HepG2 (cell line): ENCODE results near the gene GALNT15. TPM values are rescaled to one million over a fixed set of nuclear protein-coding genes. Genes with fewer than 3 reads are reported as not detected.

Experiments used
- CENPT ChIP-seq: sonication (generic); formaldehyde crosslinking; IDR thresholded peaks from 2 replicates; pipeline ENCODE4 v1.8.0; 2022; ENCODE audit warnings: low read depth, mild to moderate bottlenecking, moderate library complexity, missing genetic modification reagents
- ERF ChIP-seq: IDR thresholded peaks from 2 replicates; pipeline ENCODE4 v1.6.1; 2018; ENCODE audit warnings: missing biosample characterization, missing genetic modification reagents
- GTF3A ChIP-seq: sonication (generic); formaldehyde crosslinking; conservative IDR thresholded peaks from 2 replicates; pipeline ENCODE4 v1.4.0; 2020; ENCODE audit warnings: mild to moderate bottlenecking, missing genetic modification reagents
- HMGXB4 ChIP-seq, 2 experiments: sonication (generic) in 1 of 2; formaldehyde crosslinking in 1 of 2; IDR thresholded peaks; 2 replicates each; pipeline versions ENCODE4 v1.4.0 to v1.6.1; 2018 to 2020; ENCODE audit warnings: missing genetic modification reagents in 2 of 2, borderline replicate concordance in 1 of 2, low read depth in 1 of 2, mild to moderate bottlenecking in 1 of 2, missing biosample characterization in 1 of 2
- IKZF5 ChIP-seq: IDR thresholded peaks from 2 replicates; pipeline ENCODE4 v1.6.1; 2018; ENCODE audit warnings: missing genetic modification reagents, mild to moderate bottlenecking, missing compliant biosample characterization
- KMT2B ChIP-seq: IDR thresholded peaks from 2 replicates; pipeline ENCODE4 v1.6.1; 2016; ENCODE audit warnings: missing genetic modification reagents, missing compliant biosample characterization
- MAZ ChIP-seq, 2 experiments: sonication (generic) in 1 of 2; formaldehyde crosslinking in 1 of 2; IDR thresholded peaks; 2 replicates each; pipeline versions ENCODE4 v1.5.0 to v1.6.1; 2012 to 2020; ENCODE audit warnings: low read depth in 2 of 2, mild to moderate bottlenecking in 2 of 2, borderline replicate concordance in 1 of 2, improper control_type of control experiment in 1 of 2, low read length in 1 of 2, missing genetic modification reagents in 1 of 2, moderate library complexity in 1 of 2
- MYNN ChIP-seq: sonication (generic); formaldehyde crosslinking; IDR thresholded peaks from 2 replicates; pipeline ENCODE4 v1.4.0; 2020; ENCODE audit warnings: mild to moderate bottlenecking, low read depth, missing genetic modification reagents
- NFIB ChIP-seq: sonication (generic); formaldehyde crosslinking; IDR thresholded peaks from 2 replicates; pipeline ENCODE4 v1.9.0; 2021; ENCODE audit warnings: missing genetic modification reagents, mild to moderate bottlenecking, borderline replicate concordance
- NFYB ChIP-seq: sonication (generic); formaldehyde crosslinking; IDR thresholded peaks from 2 replicates; pipeline ENCODE4 v1.4.0; 2020; ENCODE audit warnings: missing genetic modification reagents
- PBX2 ChIP-seq: IDR thresholded peaks from 2 replicates; pipeline ENCODE4 v1.6.1; 2016; ENCODE audit warnings: control low read depth
- SRSF1 ChIP-seq: fragments of 200-400 bp; formaldehyde crosslinking; optimal IDR thresholded peaks from 2 replicates; pipeline ENCODE3; 2017; ENCODE audit warnings: mild to moderate bottlenecking, low read depth, low read length, moderate library complexity
- TEF ChIP-seq: sonication (generic); formaldehyde crosslinking; IDR thresholded peaks from 2 replicates; pipeline ENCODE4 v1.5.0; 2020; ENCODE audit warnings: missing genetic modification reagents
- THAP8 ChIP-seq: sonication (generic); formaldehyde crosslinking; IDR thresholded peaks from 2 replicates; pipeline ENCODE4 v1.5.1; 2020; ENCODE audit warnings: missing genetic modification reagents, mild to moderate bottlenecking, borderline replicate concordance
- ZBTB3 ChIP-seq: sonication (generic); formaldehyde crosslinking; IDR thresholded peaks from 2 replicates; pipeline ENCODE4 v1.4.0; 2020; ENCODE audit warnings: low read depth, mild to moderate bottlenecking, moderate library complexity, missing genetic modification reagents, borderline replicate concordance
- ZMYM4 ChIP-seq: sonication (generic); formaldehyde crosslinking; IDR thresholded peaks from 2 replicates; pipeline ENCODE4 v1.8.1; 2023; ENCODE audit warnings: mild to moderate bottlenecking, missing genetic modification reagents
- ZNF235 ChIP-seq: sonication (generic); formaldehyde crosslinking; IDR thresholded peaks from 2 replicates; pipeline ENCODE4 v1.8.1; 2023; ENCODE audit warnings: mild to moderate bottlenecking, missing genetic modification reagents, borderline replicate concordance
- ZNF33A ChIP-seq: sonication (generic); formaldehyde crosslinking; IDR thresholded peaks from 2 replicates; pipeline ENCODE4 v1.5.1; 2020; ENCODE audit warnings: missing genetic modification reagents, mild to moderate bottlenecking, moderate library complexity, borderline replicate concordance
- ZNF431 ChIP-seq: sonication (generic); formaldehyde crosslinking; IDR thresholded peaks from 2 replicates; pipeline ENCODE4 v1.9.0; 2022; ENCODE audit warnings: missing genetic modification reagents, low read depth, mild to moderate bottlenecking, borderline replicate concordance
- ZNF569 ChIP-seq: sonication (generic); formaldehyde crosslinking; IDR thresholded peaks from 2 replicates; pipeline ENCODE4 v1.5.0; 2020; ENCODE audit warnings: mild to moderate bottlenecking, missing genetic modification reagents, moderate library complexity, borderline replicate concordance
- ZNF724P ChIP-seq: sonication (generic); formaldehyde crosslinking; IDR thresholded peaks from 2 replicates; pipeline ENCODE4 v1.8.0; 2022; ENCODE audit warnings: missing genetic modification reagents, borderline replicate concordance
- ZNF83 ChIP-seq: sonication (generic); formaldehyde crosslinking; IDR thresholded peaks from 2 replicates; pipeline ENCODE4 v1.4.0; 2020; ENCODE audit warnings: missing genetic modification reagents, mild to moderate bottlenecking, borderline replicate concordance
- polyA plus RNA-seq, 8 experiments: library from polyadenylated mRNA; depleted of rRNA in 3 of 8; stranded (reverse) in 7 of 8; unstranded in 1 of 8; fragments of >200 nt; fragmentation: Illumina TruSeq in 4 of 8; extraction: Trizol in 4 of 8; gene quantifications; 2 replicates each; pipeline versions ENCODE4 v1.2.1 to v1.2.3, GENCODE V29; 2011 to 2016; ENCODE audit warnings: low read depth in 4 of 8, missing spikeins in 1 of 8, mixed read lengths in 1 of 8; ENCODE audit not compliant: insufficient read depth in 1 of 8
- total RNA-seq, 5 experiments: library from RNA; depleted of rRNA; stranded (reverse); fragments of >200 nt; fragmentation: Illumina TruSeq; extraction: Trizol; gene quantifications; 2 replicates each; pipeline ENCODE4 v1.2.3, GENCODE V29; 2016; ENCODE audit warnings: low read depth in 1 of 5

The GALNT15 gene
- total and polyA plus RNA-seq, 2 of the 13 experiments (the other 11 are each of a cell fraction or from before 2014, with no cell fraction given), result 0.02 to 0.04 TPM

- TF ChIP-seq GTF3A (CRISPR knock-in tag) (no peak), PBX2 (CRISPR knock-in tag) (no peak), ZNF33A (CRISPR knock-in tag) (peak; percentile 87; the same call in 1 of the 2 replicates), ZBTB3 (CRISPR knock-in tag) (no peak), MAZ (IDR thresholded peaks at IDR 0.05; ENCODE audit: borderline replicate concordance, low read depth, low read length) (no peak), MAZ (CRISPR knock-in tag; IDR thresholded peaks at IDR 0.05; ENCODE audit: low read depth) (0 out of 2 replicates have a peak, but pooled peaks have one; percentile 11), ZNF569 (CRISPR knock-in tag) (no peak), NFIB (CRISPR knock-in tag) (no peak), SRSF1 (no peak), NFYB (CRISPR knock-in tag) (peak; percentile 87), KMT2B (peak; percentile 97), TEF (CRISPR knock-in tag) (no peak), ZNF83 (CRISPR knock-in tag) (no peak), ZNF235 (no peak), ERF (CRISPR knock-in tag) (peak; percentile 67; the same call in 1 of the 2 replicates), ZNF724P (CRISPR knock-in tag) (no peak), MYNN (CRISPR knock-in tag) (0 out of 2 replicates have a peak, but pooled peaks have one; percentile 15), ZNF431 (CRISPR knock-in tag) (0 out of 2 replicates have a peak, but pooled peaks have one; percentile 36), ZMYM4 (CRISPR knock-in tag) (peak; percentile 99), CENPT (no peak), THAP8 (CRISPR knock-in tag) (0 out of 2 replicates have a peak, but pooled peaks have one; percentile 64), IKZF5 (peak; percentile 87; the same call in 1 of the 2 replicates), HMGXB4 (CRISPR knock-in tag; IDR thresholded peaks at IDR 0.05; ENCODE audit: borderline replicate concordance in 1 of 2, low read depth in 1 of 2) (peak in 1 of 2 experiments; percentile 33; a peak in 2 of 4 replicates)
These were observed 90.4 kb downstream of the GALNT15 start, which contains the start of the genes DPH3 and OXNAD1 (continued) for GRCh38 chr3:16264708-16265454.
